ENCODE data around the gene ENGASE. TPM values are rescaled to one million over a fixed set of nuclear protein-coding genes. Genes with fewer than 3 reads are reported as not detected.

ENGASE gene
- total and polyA plus RNA-seq, 2 experiments from 2014 or later, result 9.0 to 27.1 TPM

DNA sequence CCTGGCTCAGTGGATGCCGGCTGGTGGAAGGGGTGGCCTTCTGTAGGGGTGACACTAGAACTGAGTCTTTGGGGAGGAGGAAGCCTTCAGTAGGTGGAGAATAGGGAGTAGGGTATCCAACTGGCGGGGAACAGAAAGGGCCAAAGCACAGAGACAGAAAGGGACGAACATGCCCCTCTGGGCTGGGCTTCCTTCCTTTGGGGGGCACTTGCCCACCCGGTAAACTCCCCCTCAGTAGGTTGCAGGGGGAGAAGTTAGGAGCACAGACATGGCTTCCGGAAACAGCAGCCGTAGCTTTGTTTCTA, 774 bp downstream of the ENGASE start (continued):
- TF ChIP-seq, protein P1, sequence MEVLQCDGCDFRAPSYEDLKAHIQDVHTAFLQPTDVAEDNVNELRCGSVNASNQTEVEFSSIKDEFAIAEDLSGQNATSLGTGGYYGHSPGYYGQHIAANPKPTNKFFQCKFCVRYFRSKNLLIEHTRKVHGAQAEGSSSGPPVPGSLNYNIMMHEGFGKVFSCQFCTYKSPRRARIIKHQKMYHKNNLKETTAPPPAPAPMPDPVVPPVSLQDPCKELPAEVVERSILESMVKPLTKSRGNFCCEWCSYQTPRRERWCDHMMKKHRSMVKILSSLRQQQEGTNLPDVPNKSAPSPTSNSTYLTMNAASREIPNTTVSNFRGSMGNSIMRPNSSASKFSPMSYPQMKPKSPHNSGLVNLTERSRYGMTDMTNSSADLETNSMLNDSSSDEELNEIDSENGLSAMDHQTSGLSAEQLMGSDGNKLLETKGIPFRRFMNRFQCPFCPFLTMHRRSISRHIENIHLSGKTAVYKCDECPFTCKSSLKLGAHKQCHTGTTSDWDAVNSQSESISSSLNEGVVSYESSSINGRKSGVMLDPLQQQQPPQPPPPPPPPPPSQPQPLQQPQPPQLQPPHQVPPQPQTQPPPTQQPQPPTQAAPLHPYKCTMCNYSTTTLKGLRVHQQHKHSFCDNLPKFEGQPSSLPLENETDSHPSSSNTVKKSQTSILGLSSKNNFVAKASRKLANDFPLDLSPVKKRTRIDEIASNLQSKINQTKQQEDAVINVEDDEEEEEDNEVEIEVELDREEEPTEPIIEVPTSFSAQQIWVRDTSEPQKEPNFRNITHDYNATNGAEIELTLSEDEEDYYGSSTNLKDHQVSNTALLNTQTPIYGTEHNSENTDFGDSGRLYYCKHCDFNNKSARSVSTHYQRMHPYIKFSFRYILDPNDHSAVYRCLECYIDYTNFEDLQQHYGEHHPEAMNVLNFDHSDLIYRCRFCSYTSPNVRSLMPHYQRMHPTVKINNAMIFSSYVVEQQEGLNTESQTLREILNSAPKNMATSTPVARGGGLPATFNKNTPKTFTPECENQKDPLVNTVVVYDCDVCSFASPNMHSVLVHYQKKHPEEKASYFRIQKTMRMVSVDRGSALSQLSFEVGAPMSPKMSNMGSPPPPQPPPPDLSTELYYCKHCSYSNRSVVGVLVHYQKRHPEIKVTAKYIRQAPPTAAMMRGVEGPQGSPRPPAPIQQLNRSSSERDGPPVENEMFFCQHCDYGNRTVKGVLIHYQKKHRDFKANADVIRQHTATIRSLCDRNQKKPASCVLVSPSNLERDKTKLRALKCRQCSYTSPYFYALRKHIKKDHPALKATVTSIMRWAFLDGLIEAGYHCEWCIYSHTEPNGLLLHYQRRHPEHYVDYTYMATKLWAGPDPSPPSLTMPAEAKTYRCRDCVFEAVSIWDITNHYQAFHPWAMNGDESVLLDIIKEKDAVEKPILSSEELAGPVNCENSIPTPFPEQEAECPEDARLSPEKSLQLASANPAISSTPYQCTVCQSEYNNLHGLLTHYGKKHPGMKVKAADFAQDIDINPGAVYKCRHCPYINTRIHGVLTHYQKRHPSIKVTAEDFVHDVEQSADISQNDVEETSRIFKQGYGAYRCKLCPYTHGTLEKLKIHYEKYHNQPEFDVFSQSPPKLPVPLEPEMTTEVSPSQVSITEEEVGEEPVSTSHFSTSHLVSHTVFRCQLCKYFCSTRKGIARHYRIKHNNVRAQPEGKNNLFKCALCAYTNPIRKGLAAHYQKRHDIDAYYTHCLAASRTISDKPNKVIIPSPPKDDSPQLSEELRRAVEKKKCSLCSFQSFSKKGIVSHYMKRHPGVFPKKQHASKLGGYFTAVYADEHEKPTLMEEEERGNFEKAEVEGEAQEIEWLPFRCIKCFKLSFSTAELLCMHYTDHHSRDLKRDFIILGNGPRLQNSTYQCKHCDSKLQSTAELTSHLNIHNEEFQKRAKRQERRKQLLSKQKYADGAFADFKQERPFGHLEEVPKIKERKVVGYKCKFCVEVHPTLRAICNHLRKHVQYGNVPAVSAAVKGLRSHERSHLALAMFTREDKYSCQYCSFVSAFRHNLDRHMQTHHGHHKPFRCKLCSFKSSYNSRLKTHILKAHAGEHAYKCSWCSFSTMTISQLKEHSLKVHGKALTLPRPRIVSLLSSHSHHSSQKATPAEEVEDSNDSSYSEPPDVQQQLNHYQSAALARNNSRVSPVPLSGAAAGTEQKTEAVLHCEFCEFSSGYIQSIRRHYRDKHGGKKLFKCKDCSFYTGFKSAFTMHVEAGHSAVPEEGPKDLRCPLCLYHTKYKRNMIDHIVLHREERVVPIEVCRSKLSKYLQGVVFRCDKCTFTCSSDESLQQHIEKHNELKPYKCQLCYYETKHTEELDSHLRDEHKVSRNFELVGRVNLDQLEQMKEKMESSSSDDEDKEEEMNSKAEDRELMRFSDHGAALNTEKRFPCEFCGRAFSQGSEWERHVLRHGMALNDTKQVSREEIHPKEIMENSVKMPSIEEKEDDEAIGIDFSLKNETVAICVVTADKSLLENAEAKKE (CRISPR knock-in tag; IDR thresholded peaks at IDR 0.05), result no peak
- no peak for TF ChIP-seq ZNF331 (CRISPR knock-in tag; IDR thresholded peaks at IDR 0.05; ENCODE audit: low read depth)

- peak overlapping the region; percentile 88 for H3K4me3 Mint-ChIP-seq
- Histone ChIP-seq H3K4me1 (ENCODE audit: insufficient read depth) (peaks cover 7% of the 10 kb centered on the region; the same call in 1 of the 2 replicates), H3K27me3 (ENCODE audit: insufficient read depth) (no peaks in the 10 kb centered on the region), H3K79me2 (replicated peaks; ENCODE audit: insufficient read depth) (no peaks in the 10 kb centered on the region), H3K4me3 (peak overlapping the region; percentile 74), H2AFZ (no peak overlapping the region), H4K20me1 (replicated peaks; ENCODE audit: insufficient read depth) (peaks cover 9% of the 10 kb centered on the region), H3F3A (replicated peaks; ENCODE audit: low read depth) (no peaks in the 10 kb centered on the region), H3K4me2 (peak overlapping the region; percentile 93), H3K9me2 (ENCODE audit: insufficient read depth) (no peaks in the 10 kb centered on the region), H3K36me3 (ENCODE audit: insufficient read depth) (peaks cover 3% of the 10 kb centered on the region; the same call in 1 of the 2 replicates), H3K27ac (ENCODE audit: low read depth) (no peak overlapping the region)
- peaks cover 21% of the 10 kb centered on the region for H3K36me3 Mint-ChIP-seq (ENCODE audit: low read depth)
- H3K27ac Mint-ChIP-seq, result no peak overlapping the region
- peaks cover 9% of the 10 kb centered on the region for H3K27me3 Mint-ChIP-seq (ENCODE audit: insufficient read depth, low read depth, poor library complexity)
- ATAC-seq (no peak), DNase-seq (ENCODE audit: low spot score) (no peak)
- no peaks in the 10 kb centered on the region; the same call in 2 of the 3 replicates for H3K9me3 Mint-ChIP-seq
- peaks cover 8% of the 10 kb centered on the region; the same call in 2 of the 3 replicates for H3K4me1 Mint-ChIP-seq
- TF ChIP-seq, protein P2, sequence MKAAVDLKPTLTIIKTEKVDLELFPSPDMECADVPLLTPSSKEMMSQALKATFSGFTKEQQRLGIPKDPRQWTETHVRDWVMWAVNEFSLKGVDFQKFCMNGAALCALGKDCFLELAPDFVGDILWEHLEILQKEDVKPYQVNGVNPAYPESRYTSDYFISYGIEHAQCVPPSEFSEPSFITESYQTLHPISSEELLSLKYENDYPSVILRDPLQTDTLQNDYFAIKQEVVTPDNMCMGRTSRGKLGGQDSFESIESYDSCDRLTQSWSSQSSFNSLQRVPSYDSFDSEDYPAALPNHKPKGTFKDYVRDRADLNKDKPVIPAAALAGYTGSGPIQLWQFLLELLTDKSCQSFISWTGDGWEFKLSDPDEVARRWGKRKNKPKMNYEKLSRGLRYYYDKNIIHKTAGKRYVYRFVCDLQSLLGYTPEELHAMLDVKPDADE (IDR thresholded peaks at IDR 0.05), result no peak
- TF ChIP-seq EZH2phosphoT487 (IDR thresholded peaks at IDR 0.05; ENCODE audit: unreplicated experiment) (no peak), EZH2 (IDR thresholded peaks at IDR 0.05; ENCODE audit: low read depth, unreplicated experiment) (no peak), JUNB (IDR thresholded peaks at IDR 0.05; ENCODE audit: unreplicated experiment) (no peak), CREB1 (CRISPR knock-in tag; IDR thresholded peaks at IDR 0.05; ENCODE audit: low read depth) (no peak), POLR2AphosphoS5 (IDR thresholded peaks at IDR 0.05; ENCODE audit: low read depth) (no peak), NANOG (IDR thresholded peaks at IDR 0.05; ENCODE audit: borderline replicate concordance) (no peak), STAT1 (IDR thresholded peaks at IDR 0.05; ENCODE audit: unreplicated experiment) (no peak), ZNF114 (CRISPR knock-in tag; IDR thresholded peaks at IDR 0.05) (no peak)
- TF ChIP-seq, protein P3, sequence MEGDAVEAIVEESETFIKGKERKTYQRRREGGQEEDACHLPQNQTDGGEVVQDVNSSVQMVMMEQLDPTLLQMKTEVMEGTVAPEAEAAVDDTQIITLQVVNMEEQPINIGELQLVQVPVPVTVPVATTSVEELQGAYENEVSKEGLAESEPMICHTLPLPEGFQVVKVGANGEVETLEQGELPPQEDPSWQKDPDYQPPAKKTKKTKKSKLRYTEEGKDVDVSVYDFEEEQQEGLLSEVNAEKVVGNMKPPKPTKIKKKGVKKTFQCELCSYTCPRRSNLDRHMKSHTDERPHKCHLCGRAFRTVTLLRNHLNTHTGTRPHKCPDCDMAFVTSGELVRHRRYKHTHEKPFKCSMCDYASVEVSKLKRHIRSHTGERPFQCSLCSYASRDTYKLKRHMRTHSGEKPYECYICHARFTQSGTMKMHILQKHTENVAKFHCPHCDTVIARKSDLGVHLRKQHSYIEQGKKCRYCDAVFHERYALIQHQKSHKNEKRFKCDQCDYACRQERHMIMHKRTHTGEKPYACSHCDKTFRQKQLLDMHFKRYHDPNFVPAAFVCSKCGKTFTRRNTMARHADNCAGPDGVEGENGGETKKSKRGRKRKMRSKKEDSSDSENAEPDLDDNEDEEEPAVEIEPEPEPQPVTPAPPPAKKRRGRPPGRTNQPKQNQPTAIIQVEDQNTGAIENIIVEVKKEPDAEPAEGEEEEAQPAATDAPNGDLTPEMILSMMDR (conservative IDR thresholded peaks at IDR 0.05; ENCODE audit: low read depth in 2 of 2), result no peak
- TF ChIP-seq, protein P4, sequence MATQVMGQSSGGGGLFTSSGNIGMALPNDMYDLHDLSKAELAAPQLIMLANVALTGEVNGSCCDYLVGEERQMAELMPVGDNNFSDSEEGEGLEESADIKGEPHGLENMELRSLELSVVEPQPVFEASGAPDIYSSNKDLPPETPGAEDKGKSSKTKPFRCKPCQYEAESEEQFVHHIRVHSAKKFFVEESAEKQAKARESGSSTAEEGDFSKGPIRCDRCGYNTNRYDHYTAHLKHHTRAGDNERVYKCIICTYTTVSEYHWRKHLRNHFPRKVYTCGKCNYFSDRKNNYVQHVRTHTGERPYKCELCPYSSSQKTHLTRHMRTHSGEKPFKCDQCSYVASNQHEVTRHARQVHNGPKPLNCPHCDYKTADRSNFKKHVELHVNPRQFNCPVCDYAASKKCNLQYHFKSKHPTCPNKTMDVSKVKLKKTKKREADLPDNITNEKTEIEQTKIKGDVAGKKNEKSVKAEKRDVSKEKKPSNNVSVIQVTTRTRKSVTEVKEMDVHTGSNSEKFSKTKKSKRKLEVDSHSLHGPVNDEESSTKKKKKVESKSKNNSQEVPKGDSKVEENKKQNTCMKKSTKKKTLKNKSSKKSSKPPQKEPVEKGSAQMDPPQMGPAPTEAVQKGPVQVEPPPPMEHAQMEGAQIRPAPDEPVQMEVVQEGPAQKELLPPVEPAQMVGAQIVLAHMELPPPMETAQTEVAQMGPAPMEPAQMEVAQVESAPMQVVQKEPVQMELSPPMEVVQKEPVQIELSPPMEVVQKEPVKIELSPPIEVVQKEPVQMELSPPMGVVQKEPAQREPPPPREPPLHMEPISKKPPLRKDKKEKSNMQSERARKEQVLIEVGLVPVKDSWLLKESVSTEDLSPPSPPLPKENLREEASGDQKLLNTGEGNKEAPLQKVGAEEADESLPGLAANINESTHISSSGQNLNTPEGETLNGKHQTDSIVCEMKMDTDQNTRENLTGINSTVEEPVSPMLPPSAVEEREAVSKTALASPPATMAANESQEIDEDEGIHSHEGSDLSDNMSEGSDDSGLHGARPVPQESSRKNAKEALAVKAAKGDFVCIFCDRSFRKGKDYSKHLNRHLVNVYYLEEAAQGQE (IDR thresholded peaks at IDR 0.05; ENCODE audit: unreplicated experiment), result no peak
Measured at GRCh38 chr17:79075861-79076406, 1.3 kb downstream of the ENGASE start.

Measured in GM23338 (cell line).